ENCODE results near the gene KLF11.

The KLF11 gene

DNA sequence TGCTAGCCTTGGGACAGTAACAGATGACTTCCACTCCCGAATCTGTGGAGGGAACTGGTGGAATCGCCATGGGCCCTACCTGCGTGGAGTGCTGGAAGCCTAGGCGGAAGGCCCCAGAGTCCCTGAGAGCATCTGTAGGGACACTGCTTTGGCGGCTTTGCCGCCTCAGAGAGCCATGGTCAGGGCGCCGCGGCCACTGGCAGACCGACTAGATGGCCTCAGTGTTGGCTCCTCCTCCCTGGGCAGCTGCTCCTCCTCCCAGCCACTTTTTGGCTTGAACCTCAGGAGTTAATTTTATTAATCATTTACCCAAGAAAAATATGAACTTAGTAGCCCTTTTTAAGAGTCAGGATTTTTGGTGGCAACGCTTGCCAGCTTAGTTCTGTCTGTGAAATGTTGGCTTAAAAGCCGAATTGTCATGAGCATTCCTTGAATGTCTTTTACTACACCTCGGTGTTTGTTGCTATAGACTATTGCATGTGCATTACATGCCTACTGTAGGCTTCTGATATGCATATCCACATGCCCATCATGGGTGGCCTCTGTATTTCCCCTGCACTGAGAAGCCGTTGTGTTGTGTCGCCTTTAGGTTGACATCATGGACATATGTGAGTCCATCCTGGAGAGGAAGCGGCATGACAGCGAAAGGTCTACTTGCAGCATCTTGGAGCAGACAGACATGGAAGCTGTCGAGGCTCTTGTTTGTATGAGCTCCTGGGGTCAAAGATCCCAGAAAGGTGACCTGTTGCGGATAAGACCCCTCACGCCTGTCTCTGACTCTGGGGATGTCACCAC, 2.4 kb downstream of the KLF11 start:
- no peak for DNase-seq

DNA sequence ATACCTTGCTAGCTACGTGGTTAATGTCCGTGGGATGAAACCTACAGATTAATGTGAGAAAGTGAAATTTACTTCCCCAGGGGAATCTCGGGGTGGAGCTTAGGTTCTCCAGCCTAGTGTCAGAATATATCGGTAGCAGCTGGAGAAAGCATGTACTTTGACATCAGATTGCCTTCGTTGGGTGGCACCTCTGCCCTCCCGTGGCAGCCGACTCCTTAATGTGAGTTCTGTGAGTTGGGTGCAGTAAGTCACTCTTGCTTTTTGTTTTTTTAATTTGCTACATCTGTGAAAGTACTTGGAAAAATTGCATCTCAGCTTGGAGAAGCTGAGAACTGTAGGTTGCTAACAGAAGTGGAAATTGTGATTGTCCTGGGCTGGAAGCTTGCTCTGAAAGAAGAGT, 3.6 kb downstream of the KLF11 start:
- DNase-seq: no peak

DNA sequence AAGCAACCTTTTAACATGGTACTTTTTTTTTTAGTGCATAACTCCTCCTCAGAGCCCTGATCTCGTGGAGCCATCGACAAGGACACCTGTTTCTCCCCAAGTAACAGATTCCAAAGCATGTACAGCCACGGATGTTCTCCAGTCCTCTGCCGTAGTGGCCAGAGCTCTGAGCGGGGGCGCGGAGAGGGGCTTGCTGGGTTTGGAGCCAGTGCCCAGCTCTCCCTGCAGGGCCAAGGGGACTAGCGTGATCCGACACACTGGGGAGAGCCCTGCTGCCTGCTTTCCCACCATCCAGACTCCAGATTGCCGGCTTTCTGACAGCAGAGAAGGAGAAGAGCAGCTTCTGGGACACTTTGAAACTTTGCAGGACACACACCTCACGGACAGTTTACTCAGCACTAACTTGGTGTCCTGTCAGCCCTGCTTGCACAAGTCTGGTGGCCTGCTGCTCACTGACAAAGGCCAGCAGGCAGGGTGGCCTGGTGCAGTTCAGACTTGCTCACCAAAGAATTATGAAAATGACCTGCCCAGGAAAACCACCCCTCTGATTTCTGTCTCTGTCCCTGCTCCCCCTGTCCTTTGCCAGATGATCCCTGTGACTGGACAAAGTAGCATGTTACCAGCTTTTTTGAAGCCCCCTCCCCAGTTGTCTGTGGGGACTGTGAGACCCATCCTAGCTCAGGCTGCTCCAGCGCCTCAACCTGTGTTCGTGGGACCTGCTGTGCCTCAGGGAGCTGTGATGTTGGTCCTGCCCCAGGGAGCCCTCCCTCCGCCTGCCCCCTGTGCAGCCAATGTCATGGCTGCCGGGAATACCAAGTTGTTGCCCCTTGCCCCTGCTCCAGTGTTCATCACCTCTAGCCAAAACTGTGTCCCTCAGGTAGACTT, 4.5 kb downstream of the KLF11 start:
- no peak for DNase-seq

- peak; percentile 58 for DNase-seq
These were observed 5.3 kb downstream of the KLF11 start for GRCh38 chr2:10048501-10049171.

DNA sequence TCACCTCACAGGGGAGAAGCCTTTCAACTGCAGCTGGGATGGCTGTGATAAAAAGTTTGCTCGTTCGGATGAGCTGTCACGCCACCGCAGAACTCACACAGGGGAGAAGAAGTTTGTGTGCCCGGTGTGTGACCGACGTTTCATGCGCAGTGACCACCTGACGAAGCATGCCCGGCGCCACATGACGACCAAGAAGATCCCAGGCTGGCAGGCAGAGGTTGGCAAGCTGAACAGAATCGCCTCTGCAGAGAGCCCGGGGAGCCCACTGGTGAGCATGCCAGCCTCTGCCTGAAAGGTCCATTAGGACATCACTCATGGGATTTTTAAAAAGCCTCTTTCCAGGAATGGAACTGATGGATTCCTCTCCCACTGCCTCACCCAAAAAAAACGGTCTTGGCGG, 8.9 kb downstream of the KLF11 start:
- no peak for DNase-seq

DNA sequence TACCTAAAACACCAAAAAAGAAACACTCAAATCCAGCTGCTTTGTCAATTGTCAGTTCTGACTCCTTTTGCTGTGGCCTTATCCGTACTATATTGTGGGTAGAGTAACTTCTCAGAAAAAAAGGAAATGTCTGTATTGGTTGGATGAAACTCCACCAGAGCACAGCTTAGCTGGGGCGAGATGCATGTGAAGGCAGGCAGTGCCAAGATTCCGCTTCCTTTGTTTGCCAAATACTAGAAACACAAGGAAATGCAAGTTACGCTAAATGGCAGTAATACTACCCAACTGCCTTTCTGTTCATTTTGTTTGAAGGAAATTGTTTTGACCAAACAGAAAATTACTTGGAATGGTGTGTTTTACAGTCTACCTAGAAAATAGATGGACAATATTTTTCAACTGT, 10.0 kb downstream of the KLF11 start:
- DNase-seq: no peak

- DNase-seq: no peak
These were observed 11.1 kb downstream of the KLF11 start for GRCh38 chr2:10054424-10054823.

- DNase-seq: no peak
These were observed 11.6 kb downstream of the KLF11 start for GRCh38 chr2:10054976-10055375.

DNA sequence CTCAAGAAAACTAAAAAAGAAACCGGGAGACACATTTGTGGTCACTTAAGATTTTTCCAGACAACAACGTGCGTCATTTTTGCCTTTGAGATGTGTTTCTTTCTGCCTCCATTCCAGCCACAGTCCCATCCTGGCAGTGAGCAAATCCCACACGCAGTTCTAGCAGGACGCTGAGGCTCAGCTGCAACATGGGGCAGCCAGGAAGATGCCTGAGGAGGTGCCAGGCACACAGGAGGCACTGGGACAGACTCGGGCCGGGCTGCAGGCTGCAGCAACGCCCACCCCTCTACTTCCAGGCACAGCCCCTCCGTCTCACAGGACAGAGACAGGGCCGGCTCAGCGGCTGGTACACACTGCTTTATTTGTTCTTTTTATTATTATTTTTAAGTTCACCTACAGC, 13.1 kb downstream of the KLF11 start:
- DNase-seq: no peak

GRCh38 chr2:10057231-10058107, 14.1 kb downstream of the KLF11 start:
- no peak for DNase-seq

DNA sequence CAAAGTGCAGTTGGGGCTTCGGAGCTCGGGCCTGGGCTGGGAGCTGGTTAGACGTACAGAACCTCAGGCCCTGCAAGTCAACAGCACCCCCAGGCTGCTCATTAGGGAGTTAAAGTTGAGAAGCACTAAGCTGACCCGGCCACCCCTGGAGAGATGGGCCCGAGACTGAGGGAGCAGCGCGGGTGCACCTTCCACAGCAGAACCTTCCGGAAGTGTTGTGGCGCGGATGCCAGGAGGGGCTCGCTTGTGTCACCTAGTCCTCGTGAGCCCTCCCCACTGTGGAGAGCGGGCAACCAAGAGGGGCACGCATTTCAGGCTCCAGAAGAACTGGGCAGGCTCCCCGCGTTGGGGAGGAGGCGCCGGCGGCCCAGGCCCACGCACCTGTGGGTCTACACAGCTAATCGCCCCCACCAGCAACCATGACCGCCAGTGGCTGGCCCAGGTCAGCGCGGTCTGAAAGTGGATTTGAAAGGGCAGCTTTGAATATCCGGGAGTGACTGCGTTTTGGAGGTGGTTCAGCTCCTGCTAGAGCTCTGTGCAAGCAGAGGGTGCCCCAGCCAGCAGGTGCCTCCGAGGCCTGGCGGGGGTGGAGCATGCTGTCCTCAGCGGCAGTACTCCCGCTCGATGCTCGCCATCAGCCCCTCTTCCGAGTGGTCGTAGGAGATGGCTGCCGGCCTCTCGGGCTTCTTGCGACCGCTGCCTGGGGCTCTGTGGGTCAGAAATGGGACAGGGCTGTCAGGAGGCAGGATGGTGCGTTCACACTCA, 15.1 kb downstream of the KLF11 start:
- no peak for DNase-seq

DNA sequence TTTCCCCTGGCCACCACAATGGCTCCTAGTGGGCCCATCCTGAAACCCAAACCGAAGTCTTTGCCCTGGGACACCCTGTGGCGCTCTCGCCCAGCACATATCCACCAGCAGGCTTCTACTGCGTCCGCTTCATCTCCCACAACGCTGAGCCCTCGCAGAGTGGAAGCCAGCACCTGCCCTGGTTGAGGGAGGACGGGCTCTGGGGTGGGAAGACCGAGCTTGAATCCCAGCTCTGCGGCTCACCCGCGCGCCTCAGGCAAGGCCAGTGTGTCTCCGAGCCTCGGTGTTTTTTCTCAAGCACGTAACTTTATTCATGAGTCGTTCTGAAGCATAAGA, 15.6 kb downstream of the KLF11 start:
- no peak for DNase-seq

DNA sequence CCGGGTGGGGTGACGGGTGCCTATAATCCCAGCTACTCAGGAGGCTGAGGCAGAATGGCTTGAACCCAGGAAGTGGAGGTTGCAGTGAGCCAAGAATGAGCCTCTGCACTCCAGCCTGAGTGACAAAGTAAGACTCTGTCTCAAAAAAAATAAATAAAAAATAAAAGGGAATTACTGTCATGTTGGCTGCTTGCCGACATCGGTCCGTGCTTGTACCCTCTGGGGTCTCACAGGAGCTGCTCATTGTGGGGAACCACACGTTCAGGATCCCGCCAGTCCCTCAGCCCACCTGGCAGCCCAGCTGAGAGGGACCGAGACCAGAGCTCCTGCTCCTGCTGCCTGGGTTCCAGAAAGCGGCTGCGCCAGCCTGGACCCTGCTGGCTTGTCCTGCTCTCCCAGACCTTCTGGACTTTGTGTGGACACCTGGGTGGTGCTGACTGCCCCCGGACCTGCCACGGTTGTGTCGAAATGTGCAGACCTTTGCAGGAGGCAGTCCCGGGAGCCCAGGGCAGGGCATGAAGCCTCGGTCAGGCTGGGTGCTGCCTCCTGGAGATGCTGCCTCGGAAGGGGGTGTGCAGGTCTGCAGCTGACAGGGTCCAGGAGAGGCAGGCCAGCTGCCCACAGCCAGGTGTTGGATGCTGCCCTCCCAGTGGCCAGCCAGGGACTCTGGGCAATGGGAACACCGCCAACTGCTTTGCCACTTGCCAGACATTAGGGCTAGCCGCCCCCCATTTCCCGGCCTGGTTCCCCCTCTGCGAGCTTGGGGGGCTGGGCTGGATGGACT, 16.4 kb downstream of the KLF11 start:
- no peak for DNase-seq

DNA sequence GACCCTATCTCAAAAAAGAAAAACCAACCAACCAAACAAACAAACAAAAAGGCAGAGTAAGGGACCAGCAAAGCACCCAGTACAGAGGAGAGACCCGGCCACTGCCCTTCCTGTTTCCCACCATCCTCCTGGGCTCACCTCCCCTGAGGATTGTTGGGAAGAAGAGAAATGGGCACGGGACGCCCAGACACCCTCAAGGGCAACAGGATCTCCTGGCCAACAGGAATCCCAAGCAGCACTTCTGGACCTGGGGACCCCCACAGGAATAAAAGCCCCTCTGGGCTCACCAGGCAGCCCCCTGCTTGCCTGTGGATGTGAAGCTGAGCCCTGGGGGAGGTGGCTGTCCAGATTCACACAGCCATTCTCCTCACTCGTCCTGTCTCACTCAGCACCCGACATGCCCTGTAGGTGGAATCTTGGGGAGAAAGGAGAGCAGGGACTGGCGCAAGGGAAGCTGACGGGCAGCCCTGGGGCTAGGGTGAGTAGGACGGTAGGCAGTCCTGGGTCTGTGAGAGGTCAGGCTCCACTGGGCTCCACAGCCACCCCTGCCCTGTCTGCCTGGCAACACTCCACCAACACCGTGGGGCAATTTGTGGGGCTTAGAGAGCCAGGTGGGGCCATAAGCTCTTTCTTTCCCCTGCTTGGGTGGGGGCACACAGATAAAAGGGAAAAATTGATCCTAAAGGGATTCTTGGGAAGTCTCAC, 18.0 kb downstream of the KLF11 start:
- no peak for DNase-seq

- DNase-seq: no peak
These were observed 19.6 kb downstream of the KLF11 start for GRCh38 chr2:10062931-10063365.

- DNase-seq: no peak
These were observed 20.2 kb downstream of the KLF11 start for GRCh38 chr2:10063566-10063965.

GRCh38 chr2:10064932-10065772, 21.8 kb downstream of the KLF11 start:
- DNase-seq: no peak

- DNase-seq: no peak
These were observed 22.4 kb downstream of the KLF11 start for GRCh38 chr2:10065773-10066055.

DNA sequence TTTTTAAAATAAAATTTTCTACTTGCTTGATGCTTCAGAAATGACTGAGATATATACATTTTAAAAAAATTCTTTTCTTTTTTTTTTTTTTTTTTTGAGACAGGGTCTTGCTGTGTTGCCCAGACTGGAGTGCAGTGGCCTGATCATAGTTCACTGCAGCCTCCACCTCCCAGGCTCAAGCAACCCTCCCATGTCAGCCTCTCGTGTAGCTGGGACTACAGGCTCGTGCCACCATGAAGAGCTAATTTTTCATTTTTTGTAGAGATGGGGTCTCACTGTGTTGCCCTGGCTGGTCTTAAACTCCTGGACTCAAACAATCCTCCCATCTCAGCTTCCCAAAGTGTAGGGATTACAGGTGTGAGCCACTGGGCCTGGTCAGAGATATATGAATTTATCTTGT, 24.0 kb downstream of the KLF11 start:
- no peak for DNase-seq

GRCh38 chr2:10067881-10068280, 24.5 kb downstream of the KLF11 start:
- DNase-seq: no peak
